Thyroid gland (tissue), 4 donors: ENCODE results near the gene CELF5. TPM values are rescaled to one million over a fixed set of nuclear protein-coding genes. Genes with fewer than 3 reads are reported as not detected.

Experiments used
- DNase-seq, 2 donors: peaks; one replicate each; pipeline ENCODE4 v3.0.0-alpha.2; 2019
- H3K27ac ChIP-seq, 3 donors: fragments of 200-600 bp; sonication (generic); 1 replicate in 2 of 3; 2 replicates in 1 of 3; pipeline ENCODE4 v1.5.1; 2016 to 2019; ENCODE audit warnings: mild to moderate bottlenecking in 1 of 3, moderate library complexity in 1 of 3
- H3K27me3 ChIP-seq: fragments of 200-600 bp; sonication (generic); one replicate; pipeline ENCODE4 v1.5.1; 2019
- H3K36me3 ChIP-seq, 2 donors: fragments of 200-600 bp; sonication (generic); one replicate each; pipeline ENCODE4 v1.5.1; 2016 to 2019
- H3K4me1 ChIP-seq, 2 donors: fragments of 200-600 bp; sonication (generic); one replicate each; pipeline ENCODE4 v1.5.1; 2017 to 2019
- H3K4me3 ChIP-seq, 3 donors: fragments of 200-600 bp; sonication (generic); replicated peaks in 1 of 3; 1 replicate in 2 of 3; 2 replicates in 1 of 3; pipeline ENCODE4 v1.5.1; 2016; ENCODE audit warnings: mild to moderate bottlenecking in 1 of 3
- H3K9me3 ChIP-seq: fragments of 200-600 bp; sonication (generic); one replicate; pipeline ENCODE4 v1.5.1; 2017
- CTCF ChIP-seq, 6 experiments: fragments of 200-600 bp in 3 of 6; fragments of 450-650 bp in 3 of 6; sonication (generic) in 3 of 6; IDR thresholded peaks; one replicate each; pipeline ENCODE4 v1.5.1; 2016 to 2019; ENCODE audit warnings: antibody characterized with exemption in 6 of 6, mild to moderate bottlenecking in 2 of 6, inconsistent platforms in 1 of 6, moderate library complexity in 1 of 6
- POLR2A ChIP-seq, 2 donors: fragments of 450-650 bp; IDR thresholded peaks; one replicate each; pipeline ENCODE4 v1.6.1; 2017; ENCODE audit warnings: antibody characterized with exemption in 2 of 2, mild to moderate bottlenecking in 2 of 2, moderate library complexity in 1 of 2
- WGBS, 2 donors: methylation state at CpG; one replicate each; pipeline ENCODE4 v1.1.5; 2017; 5-methylcytosine and 5-hydroxymethylcytosine counted together
- intact Hi-C: fragments of 100-400 bp; cut with DNase I; formaldehyde crosslinking; loops from one replicate; pipeline ENCODE4 v1.15.1; 2023
- total RNA-seq, 4 donors: library from RNA; depleted of rRNA; stranded (reverse); fragments of >200 nt; gene quantifications; one replicate each; pipeline ENCODE4 v1.2.3, GENCODE V29; 2016

Gene CELF5
- total RNA-seq, 4 donors from 2014 or later, result not detected

GRCh38 chr19:3225169-3225485, 666 bp downstream of the CELF5 start:
- intact Hi-C loops, result no loop called here
- WGBS, 2 donors, result 0% methylated on average over 8 of the region's 9 CpGs
- no peaks in the 10 kb centered on the region for H3K36me3 ChIP-seq
- H3K27me3 ChIP-seq, result no peaks in the 10 kb centered on the region
- H3K9me3 ChIP-seq, result no peaks in the 10 kb centered on the region
- peaks cover 0 to 3% of the 10 kb centered on the region in 2 donors for H3K4me1 ChIP-seq
- no peak for DNase-seq
- no peak overlapping the region for H3K4me3 ChIP-seq
- TF ChIP-seq POLR2A (IDR thresholded peaks at IDR 0.05) (no peak), CTCF (IDR thresholded peaks at IDR 0.05) (no peak)
- H3K27ac ChIP-seq, result no peak overlapping the region

- no peaks in the 10 kb centered on the region for H3K27me3 ChIP-seq
- no peak for TF ChIP-seq CTCF (IDR thresholded peaks at IDR 0.05)
- TF ChIP-seq POLR2A (IDR thresholded peaks at IDR 0.05), result no peak
- no peaks in the 10 kb centered on the region for H3K36me3 ChIP-seq
- H3K4me3 ChIP-seq, result no peak overlapping the region
- WGBS, 2 donors, result 65 to 77% methylated on average over 7 of the region's 16 CpGs
- intact Hi-C loops, result no loop called here
- H3K27ac ChIP-seq, result no peak overlapping the region
- no peaks in the 10 kb centered on the region for H3K9me3 ChIP-seq
- peaks cover 0 to 3% of the 10 kb centered on the region in 2 donors for H3K4me1 ChIP-seq
- DNase-seq, result no peak
These were observed 1.2 kb downstream of the CELF5 start for GRCh38 chr19:3225677-3226093.

- no peak for TF ChIP-seq POLR2A (IDR thresholded peaks at IDR 0.05)
- Histone ChIP-seq H3K27ac (no peak overlapping the region), H3K27me3 (no peaks in the 10 kb centered on the region), H3K4me1 (peaks cover 0 to 3% of the 10 kb centered on the region in 2 donors), H3K9me3 (no peaks in the 10 kb centered on the region), H3K36me3 (no peaks in the 10 kb centered on the region), H3K4me3 (no peak overlapping the region)
- intact Hi-C loops, result no loop called here
- DNase-seq, result no peak
- WGBS, 2 donors, result 66 to 76% methylated on average over 10 to 11 of the region's 12 CpGs
These were observed 2.7 kb downstream of the CELF5 start for GRCh38 chr19:3227054-3227626.

GRCh38 chr19:3229346-3229743, 4.9 kb downstream of the CELF5 start:
- Histone ChIP-seq H3K27ac (no peak overlapping the region), H3K9me3 (no peaks in the 10 kb centered on the region), H3K4me1 (peaks cover 0 to 3% of the 10 kb centered on the region in 2 donors), H3K4me3 (no peak overlapping the region), H3K36me3 (no peaks in the 10 kb centered on the region), H3K27me3 (no peaks in the 10 kb centered on the region)
- no peak for DNase-seq
- WGBS, 2 donors, result 43 to 49% methylated on average over 7 to 9 of the region's 9 CpGs
- intact Hi-C loops, result no loop called here
- no peak for TF ChIP-seq CTCF (IDR thresholded peaks at IDR 0.05)
- no peak for TF ChIP-seq POLR2A (IDR thresholded peaks at IDR 0.05)

GRCh38 chr19:3229888-3230496, 5.5 kb downstream of the CELF5 start:
- no peak overlapping the region for H3K4me3 ChIP-seq
- no peaks in the 10 kb centered on the region for H3K4me1 ChIP-seq
- intact Hi-C loops, result no loop called here
- H3K9me3 ChIP-seq, result no peaks in the 10 kb centered on the region
- DNase-seq, result no peak
- H3K27ac ChIP-seq, result no peak overlapping the region
- TF ChIP-seq POLR2A (IDR thresholded peaks at IDR 0.05) (no peak), CTCF (IDR thresholded peaks at IDR 0.05) (no peak)
- H3K27me3 ChIP-seq, result no peaks in the 10 kb centered on the region
- WGBS, 2 donors, result 85 to 90% methylated on average over 4 of the region's 4 CpGs
- no peaks in the 10 kb centered on the region for H3K36me3 ChIP-seq
